Posterior vena cava (tissue), 2 donors: ENCODE results near the gene ACTRT2. TPM values are rescaled to one million over a fixed set of nuclear protein-coding genes. Genes with fewer than 3 reads are reported as not detected.
A peak's percentile ranks its signal among the peaks of the same experiment; 100 is the strongest.

Experiments used
- DNase-seq: peaks from one replicate; pipeline ENCODE4 v3.0.0-alpha.2; 2020; ENCODE audit warnings: low spot score
- intact Hi-C, 2 donors: fragments of 100-400 bp; cut with DNase I; formaldehyde crosslinking; loops; one replicate each; pipeline versions ENCODE4 v1.14.1 to v1.14.2; 2022 to 2023
- long read RNA-seq, 2 donors: library from polyadenylated mRNA; unstranded; transcript quantifications; one replicate each; pipeline ENCODE4 v2.0.0, GENCODE V29; 2020 to 2021
- total RNA-seq, 2 donors: library from RNA; stranded (reverse); fragmentation: NEBNext Ultra II Directional; extraction: Animal tissue kit (Norgen Biotek cat#: 25700); gene quantifications; one replicate each; pipeline ENCODE4 v1.2.1, GENCODE V29; 2021
- donor health status: DM: yes; HTN: yes; CAD: no.
- donor health status: DM: yes; HTN: yes; CAD: no.

The ACTRT2 gene
- not detected for total RNA-seq
- long read RNA-seq, donor 1 = 0 reads
- long read RNA-seq, donor 2 = 0 reads

GRCh38 chr1:3021233-3021671 is at the start of gene ACTRT2:
ACTRT2 (plus strand) TSS chr1:3021467; CDS start chr1:3021687, 220 bp downstream.
- peak; percentile 71 for DNase-seq
- intact Hi-C loops = no loop called here

GRCh38 chr1:2971609-2972008 is 49.7 kb upstream of the ACTRT2 start:
- intact Hi-C loops = no loop called here
- DNase-seq = peak; percentile 72

GRCh38 chr1:2972011-2972878 is 49.0 kb upstream of the ACTRT2 start:
- DNase-seq = peak; percentile 72
- intact Hi-C loops = no loop called here

GRCh38 chr1:2972879-2973575 is 48.2 kb upstream of the ACTRT2 start:
- peak; percentile 65 for DNase-seq
- intact Hi-C loops = no loop called here

GRCh38 chr1:2973601-2974593 is 47.4 kb upstream of the ACTRT2 start:
- DNase-seq = no peak
- intact Hi-C loops = no loop called here

GRCh38 chr1:2974701-2975301 is 46.5 kb upstream of the ACTRT2 start:
- intact Hi-C loops = no loop called here
- DNase-seq = peak; percentile 67

GRCh38 chr1:2975466-2976179 is 45.6 kb upstream of the ACTRT2 start:
- DNase-seq = peak; percentile 77
- intact Hi-C loops = no loop called here

GRCh38 chr1:2976180-2976562 is 45.1 kb upstream of the ACTRT2 start:
- intact Hi-C loops = no loop called here
- no peak for DNase-seq

GRCh38 chr1:2977886-2978611 is 43.2 kb upstream of the ACTRT2 start:
- no peak for DNase-seq
- intact Hi-C loops = no loop called here

- no peak for DNase-seq
- intact Hi-C loops = no loop called here
Measured at GRCh38 chr1:2978691-2979190, 42.5 kb upstream of the ACTRT2 start.

GRCh38 chr1:2979191-2980072 is 41.8 kb upstream of the ACTRT2 start:
- peak; percentile 78 for DNase-seq
- intact Hi-C loops = no loop called here

- DNase-seq = peak; percentile 60
Measured at GRCh38 chr1:2980073-2980791, 41.0 kb upstream of the ACTRT2 start.

GRCh38 chr1:2980849-2981248 is 40.4 kb upstream of the ACTRT2 start:
- DNase-seq = no peak
- intact Hi-C loops = no loop called here

More at GRCh38 chr1:2980073-2980791, 41.0 kb upstream of the ACTRT2 start:
- intact Hi-C loops = no loop called here

GRCh38 chr1:2981388-2981787 is 39.9 kb upstream of the ACTRT2 start:
- no peak for DNase-seq
- intact Hi-C loops = no loop called here

- DNase-seq = peak; percentile 62
- intact Hi-C loops = no loop called here
Measured at GRCh38 chr1:2981981-2982614, 39.2 kb upstream of the ACTRT2 start.
